ENCODE data around the gene PIK3AP1.

Gene PIK3AP1

GRCh38 chr10:96666741-96667140 lies 53.6 kb downstream of the PIK3AP1 start:
- no peak for TF ChIP-seq CTCF (IDR thresholded peaks at IDR 0.05; ENCODE audit: control insufficient read depth, insufficient read depth, low read depth, low read length, missing control alignments)
- no peak for DNase-seq (ENCODE audit: low read depth)
- H3K4me3 ChIP-seq (ENCODE audit: control insufficient read depth, low read depth, low read length): no peak overlapping the region

- no peak for TF ChIP-seq CTCF (IDR thresholded peaks at IDR 0.05; ENCODE audit: control insufficient read depth, insufficient read depth, low read depth, low read length, missing control alignments)
- no peak overlapping the region for H3K4me3 ChIP-seq (ENCODE audit: control insufficient read depth, low read depth, low read length)
- peak; percentile 34 for DNase-seq (ENCODE audit: low read depth)
These were observed 55.0 kb downstream of the PIK3AP1 start for GRCh38 chr10:96665306-96665705.

- no peak for DNase-seq (ENCODE audit: low read depth)
- no peak overlapping the region for H3K4me3 ChIP-seq (ENCODE audit: control insufficient read depth, low read depth, low read length)
- no peak for TF ChIP-seq CTCF (IDR thresholded peaks at IDR 0.05; ENCODE audit: control insufficient read depth, insufficient read depth, low read depth, low read length, missing control alignments)
These were observed 55.8 kb downstream of the PIK3AP1 start for GRCh38 chr10:96664563-96664962.

GRCh38 chr10:96663797-96664196 lies 56.5 kb downstream of the PIK3AP1 start:
- no peak for DNase-seq (ENCODE audit: low read depth)
- no peak overlapping the region for H3K4me3 ChIP-seq (ENCODE audit: control insufficient read depth, low read depth, low read length)
- no peak for TF ChIP-seq CTCF (IDR thresholded peaks at IDR 0.05; ENCODE audit: control insufficient read depth, insufficient read depth, low read depth, low read length, missing control alignments)

GRCh38 chr10:96661632-96662031 lies 58.7 kb downstream of the PIK3AP1 start:
- DNase-seq (ENCODE audit: low read depth): no peak
- no peak overlapping the region for H3K4me3 ChIP-seq (ENCODE audit: control insufficient read depth, low read depth, low read length)
- TF ChIP-seq CTCF (IDR thresholded peaks at IDR 0.05; ENCODE audit: control insufficient read depth, insufficient read depth, low read depth, low read length, missing control alignments): no peak

GRCh38 chr10:96660297-96660696 lies 60.0 kb downstream of the PIK3AP1 start:
- TF ChIP-seq CTCF (IDR thresholded peaks at IDR 0.05; ENCODE audit: control insufficient read depth, insufficient read depth, low read depth, low read length, missing control alignments): no peak
- no peak overlapping the region for H3K4me3 ChIP-seq (ENCODE audit: control insufficient read depth, low read depth, low read length)
- DNase-seq (ENCODE audit: low read depth): no peak

GRCh38 chr10:96658844-96659243 lies 61.5 kb downstream of the PIK3AP1 start:
- no peak for TF ChIP-seq CTCF (IDR thresholded peaks at IDR 0.05; ENCODE audit: control insufficient read depth, insufficient read depth, low read depth, low read length, missing control alignments)
- DNase-seq (ENCODE audit: low read depth): no peak
- H3K4me3 ChIP-seq (ENCODE audit: control insufficient read depth, low read depth, low read length): no peak overlapping the region
